Left ventricle myocardium superior (tissue), 1 donor: ENCODE data around the gene LIMCH1. TPM values are rescaled to one million over a fixed set of nuclear protein-coding genes. Genes with fewer than 3 reads are reported as not detected.
A peak's percentile ranks its signal among the peaks of the same experiment; 100 is the strongest.
"Not testable (repeated sequence)": the region's sequence is repeated elsewhere in the genome, so short reads cannot be mapped to it uniquely, and the experiment has no call there.

Experiments used
- ATAC-seq: fragments of 200-7000 bp; cut with Tn5 transposase; one replicate; pipeline ENCODE4 v1.9.1; 2020; ENCODE audit warnings: mild to moderate bottlenecking, moderate library complexity
- DNase-seq: peaks from one replicate; pipeline ENCODE4 v3.0.0-alpha.2; 2020
- intact Hi-C: fragments of 100-400 bp; cut with micrococcal nuclease; formaldehyde crosslinking; loops from one replicate; pipeline ENCODE4 v1.11.0; 2022
- long read RNA-seq: library from polyadenylated mRNA; unstranded; transcript quantifications from one replicate; pipeline ENCODE4 v2.0.0, GENCODE V29; 2021
- total RNA-seq: library from RNA; stranded (reverse); fragmentation: NEBNext Ultra II Directional; extraction: Animal tissue kit (Norgen Biotek cat#: 25700); gene quantifications from one replicate; pipeline ENCODE4 v1.2.1, GENCODE V29; 2021
- donor health status: DM: no; HTN: yes; CAD: no; lungs with severe emphysema.

Gene LIMCH1
- total RNA-seq = 232 TPM
- long read RNA-seq, full-length matches to known transcripts = 17 of 313 reads
- long read RNA-seq, partial matches to known transcripts = 151 of 313 reads
- long read RNA-seq, other reads (novel, unspliced or antisense) = 145 of 313 reads

- ATAC-seq (peak; percentile 89), DNase-seq (peak; percentile 81)
- intact Hi-C loops = no loop called here
These were observed at the start of gene LIMCH1 for GRCh38 chr4:41538017-41538733. TSS of gene LIMCH1 (plus strand) at chr4:41538157. CDS start at chr4:41605996, 67,839 bp downstream.

GRCh38 chr4:41491081-41491576 is 46.8 kb upstream of the LIMCH1 start:
- ATAC-seq, intact Hi-C loops, DNase-seq: not testable (repeated sequence)

- intact Hi-C loops = no loop called here
- ATAC-seq (no peak), DNase-seq (no peak)
These were observed 41.0 kb upstream of the LIMCH1 start for GRCh38 chr4:41496977-41497376.

GRCh38 chr4:41498177-41498576 is 39.8 kb upstream of the LIMCH1 start:
- intact Hi-C loops = no loop called here
- no peak for DNase-seq
- ATAC-seq = no peak

- no peak for ATAC-seq
- DNase-seq = no peak
- intact Hi-C loops = no loop called here
These were observed 33.7 kb upstream of the LIMCH1 start for GRCh38 chr4:41504167-41504818.

- DNase-seq (peak; percentile 43), ATAC-seq (peak; percentile 85)
- intact Hi-C loops = no loop called here
These were observed 32.7 kb upstream of the LIMCH1 start for GRCh38 chr4:41505161-41505661.

GRCh38 chr4:41506130-41506529 is 31.8 kb upstream of the LIMCH1 start:
- ATAC-seq (no peak), DNase-seq (no peak)
- intact Hi-C loops = no loop called here

GRCh38 chr4:41507291-41507947 is 30.5 kb upstream of the LIMCH1 start:
- ATAC-seq = no peak
- intact Hi-C loops = no loop called here

GRCh38 chr4:41509451-41509866 is 28.5 kb upstream of the LIMCH1 start:
- intact Hi-C loops = no loop called here
- ATAC-seq (peak; percentile 62), DNase-seq (peak; percentile 69)

More at GRCh38 chr4:41507291-41507947, 30.5 kb upstream of the LIMCH1 start:
- DNase-seq = no peak

- DNase-seq = no peak
- intact Hi-C loops = no loop called here
These were observed 27.8 kb upstream of the LIMCH1 start for GRCh38 chr4:41510179-41510578.

GRCh38 chr4:41512136-41512535 is 25.8 kb upstream of the LIMCH1 start:
- ATAC-seq = no peak
- intact Hi-C loops = no loop called here
- DNase-seq = no peak

More at GRCh38 chr4:41510179-41510578, 27.8 kb upstream of the LIMCH1 start:
- no peak for ATAC-seq

- DNase-seq (no peak), ATAC-seq (no peak)
- intact Hi-C loops = no loop called here
These were observed 25.4 kb upstream of the LIMCH1 start for GRCh38 chr4:41512596-41512995.

- intact Hi-C loops = no loop called here
- ATAC-seq = no peak
- DNase-seq = no peak
These were observed 23.8 kb upstream of the LIMCH1 start for GRCh38 chr4:41514169-41514568.

- ATAC-seq (peak; percentile 17), DNase-seq (no peak)
- intact Hi-C loops = no loop called here
These were observed 23.0 kb upstream of the LIMCH1 start for GRCh38 chr4:41514766-41515481.

GRCh38 chr4:41517121-41517520 is 20.8 kb upstream of the LIMCH1 start:
- intact Hi-C loops = no loop called here
- ATAC-seq (peak; percentile 18), DNase-seq (no peak)

GRCh38 chr4:41517747-41518146 is 20.2 kb upstream of the LIMCH1 start:
- intact Hi-C loops = no loop called here
- no peak for DNase-seq
- ATAC-seq = no peak

GRCh38 chr4:41524425-41524824 is 13.5 kb upstream of the LIMCH1 start:
- ATAC-seq = peak; percentile 32
- no peak for DNase-seq
- intact Hi-C loops = no loop called here

- peak; percentile 60 for ATAC-seq
- intact Hi-C loops = no loop called here
These were observed 12.8 kb upstream of the LIMCH1 start for GRCh38 chr4:41525129-41525528.

GRCh38 chr4:41526628-41527027 is 11.3 kb upstream of the LIMCH1 start:
- no peak for ATAC-seq
- intact Hi-C loops = no loop called here
- DNase-seq = no peak

More at GRCh38 chr4:41525129-41525528, 12.8 kb upstream of the LIMCH1 start:
- no peak for DNase-seq
